GM12892 (cell line): Measurements from ENCODE around the gene CARMIL1.

ENCODE experiments used
- POLR2A ChIP-seq: IDR thresholded peaks from 2 replicates; pipeline ENCODE4 v1.6.1; 2011; ENCODE audit warnings: low read depth, low read length, control low read depth
- POLR2AphosphoS5 ChIP-seq: IDR thresholded peaks from 2 replicates; pipeline ENCODE4 v1.6.1; 2011; ENCODE audit warnings: low read depth, low read length, control low read depth

DNA sequence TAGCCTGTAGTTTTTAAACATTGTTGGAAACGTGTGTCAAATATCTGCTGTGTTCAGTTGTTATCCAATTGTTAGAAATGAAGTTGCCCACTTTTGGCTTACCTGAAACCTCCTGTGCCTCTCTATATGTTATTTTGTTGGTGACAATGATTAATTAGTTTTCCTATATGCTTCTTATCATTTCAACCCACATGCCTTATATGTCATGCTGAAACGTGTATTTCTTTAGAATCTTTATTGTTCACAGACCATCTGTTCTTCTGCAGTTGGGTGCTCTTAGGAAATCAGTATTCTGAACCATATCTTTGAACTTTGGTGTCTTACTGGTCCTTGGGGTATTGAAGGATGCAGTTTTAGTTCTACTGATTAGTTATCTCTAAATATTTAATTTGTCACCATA is 281.7 kb downstream of the CARMIL1 start:
- TF ChIP-seq POLR2A (no peak), POLR2AphosphoS5 (no peak)
